ENCODE results near the gene CCL3.
"Not testable (repeated sequence)": the region's sequence is repeated elsewhere in the genome, so short reads cannot be mapped to it uniquely, and the experiment has no call there.

Gene CCL3

DNA sequence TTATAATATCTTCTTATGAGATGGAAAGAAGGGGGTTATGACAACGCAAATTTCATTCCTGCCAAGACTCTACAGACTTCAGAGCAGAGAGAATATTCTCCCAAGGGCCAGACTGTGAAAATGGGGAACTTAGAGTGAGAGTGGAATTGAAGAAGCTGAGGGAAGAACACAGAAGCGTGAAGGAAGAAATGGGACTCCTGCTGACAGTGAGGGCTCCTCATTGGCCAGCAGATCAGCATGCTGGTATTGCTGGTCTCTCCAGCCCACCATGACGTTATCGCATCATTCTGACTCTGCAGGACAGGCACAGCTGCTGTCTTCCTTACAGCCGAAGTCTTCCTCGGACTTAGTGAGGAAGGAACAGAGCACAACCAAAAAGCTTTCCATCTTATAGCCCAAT, 38.0 kb upstream of the CCL3 start:
- TF ChIP-seq, protein P1, sequence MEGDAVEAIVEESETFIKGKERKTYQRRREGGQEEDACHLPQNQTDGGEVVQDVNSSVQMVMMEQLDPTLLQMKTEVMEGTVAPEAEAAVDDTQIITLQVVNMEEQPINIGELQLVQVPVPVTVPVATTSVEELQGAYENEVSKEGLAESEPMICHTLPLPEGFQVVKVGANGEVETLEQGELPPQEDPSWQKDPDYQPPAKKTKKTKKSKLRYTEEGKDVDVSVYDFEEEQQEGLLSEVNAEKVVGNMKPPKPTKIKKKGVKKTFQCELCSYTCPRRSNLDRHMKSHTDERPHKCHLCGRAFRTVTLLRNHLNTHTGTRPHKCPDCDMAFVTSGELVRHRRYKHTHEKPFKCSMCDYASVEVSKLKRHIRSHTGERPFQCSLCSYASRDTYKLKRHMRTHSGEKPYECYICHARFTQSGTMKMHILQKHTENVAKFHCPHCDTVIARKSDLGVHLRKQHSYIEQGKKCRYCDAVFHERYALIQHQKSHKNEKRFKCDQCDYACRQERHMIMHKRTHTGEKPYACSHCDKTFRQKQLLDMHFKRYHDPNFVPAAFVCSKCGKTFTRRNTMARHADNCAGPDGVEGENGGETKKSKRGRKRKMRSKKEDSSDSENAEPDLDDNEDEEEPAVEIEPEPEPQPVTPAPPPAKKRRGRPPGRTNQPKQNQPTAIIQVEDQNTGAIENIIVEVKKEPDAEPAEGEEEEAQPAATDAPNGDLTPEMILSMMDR (IDR thresholded peaks at IDR 0.05; ENCODE audit: low read depth, low read length, missing control alignments): no peak
- no peak for DNase-seq
- H3K27ac ChIP-seq: no peak overlapping the region

DNA sequence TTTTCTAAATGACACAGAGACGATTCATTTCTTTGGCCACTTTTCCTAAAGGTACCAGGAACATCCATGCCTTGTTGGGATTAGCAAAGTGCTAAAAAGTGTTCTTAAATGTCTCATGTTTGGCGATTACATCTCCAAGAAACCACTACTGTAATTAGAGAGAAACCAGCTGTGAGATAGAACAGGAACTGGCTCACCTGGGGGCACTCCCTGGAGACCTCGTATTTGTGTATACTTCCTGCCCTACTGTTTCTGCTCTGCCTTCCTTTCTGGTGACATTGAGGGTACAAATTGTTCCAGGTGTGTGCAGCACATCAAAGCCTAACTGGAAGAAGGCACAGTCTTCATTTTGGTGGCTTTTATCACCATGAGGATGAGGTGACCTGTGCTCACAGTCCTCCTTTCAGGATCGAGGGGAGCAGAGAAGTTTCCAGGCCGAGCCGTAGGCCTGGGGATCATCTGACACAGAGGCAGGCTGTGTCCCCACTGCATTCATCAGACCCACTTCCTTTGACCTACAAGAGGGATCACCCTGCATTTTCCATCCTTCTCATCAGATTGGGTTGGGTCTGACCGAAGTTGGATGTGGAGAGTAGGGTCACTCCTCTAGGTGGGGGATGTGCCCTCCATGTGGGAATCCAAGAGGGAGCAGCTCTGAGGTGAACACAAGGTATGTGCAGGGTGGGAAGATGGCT, 37.4 kb upstream of the CCL3 start:
- Histone ChIP-seq H3K4me3 (ENCODE audit: low read depth, low read length) (no peak overlapping the region), H3K27me3 (replicated peaks) (no peaks in the 10 kb centered on the region), H3K36me3 (replicated peaks) (no peaks in the 10 kb centered on the region), H3K27ac (no peak overlapping the region)
- no peak for DNase-seq
- TF ChIP-seq, protein P1 (IDR thresholded peaks at IDR 0.05; ENCODE audit: low read depth, low read length, missing control alignments): no peak
- in situ Hi-C loops (cut with HindIII; ENCODE audit: low pct_ligation_motif_present, low sequenced_read_pairs): no loop called here

More for the DNA sequence above, 38.0 kb upstream of the CCL3 start:
- H3K36me3 ChIP-seq (replicated peaks): no peaks in the 10 kb centered on the region
- in situ Hi-C loops (cut with HindIII; ENCODE audit: low pct_ligation_motif_present, low sequenced_read_pairs): no loop called here
- H3K27me3 ChIP-seq (replicated peaks): no peaks in the 10 kb centered on the region
- no peak overlapping the region for H3K4me3 ChIP-seq (ENCODE audit: low read depth, low read length)

DNA sequence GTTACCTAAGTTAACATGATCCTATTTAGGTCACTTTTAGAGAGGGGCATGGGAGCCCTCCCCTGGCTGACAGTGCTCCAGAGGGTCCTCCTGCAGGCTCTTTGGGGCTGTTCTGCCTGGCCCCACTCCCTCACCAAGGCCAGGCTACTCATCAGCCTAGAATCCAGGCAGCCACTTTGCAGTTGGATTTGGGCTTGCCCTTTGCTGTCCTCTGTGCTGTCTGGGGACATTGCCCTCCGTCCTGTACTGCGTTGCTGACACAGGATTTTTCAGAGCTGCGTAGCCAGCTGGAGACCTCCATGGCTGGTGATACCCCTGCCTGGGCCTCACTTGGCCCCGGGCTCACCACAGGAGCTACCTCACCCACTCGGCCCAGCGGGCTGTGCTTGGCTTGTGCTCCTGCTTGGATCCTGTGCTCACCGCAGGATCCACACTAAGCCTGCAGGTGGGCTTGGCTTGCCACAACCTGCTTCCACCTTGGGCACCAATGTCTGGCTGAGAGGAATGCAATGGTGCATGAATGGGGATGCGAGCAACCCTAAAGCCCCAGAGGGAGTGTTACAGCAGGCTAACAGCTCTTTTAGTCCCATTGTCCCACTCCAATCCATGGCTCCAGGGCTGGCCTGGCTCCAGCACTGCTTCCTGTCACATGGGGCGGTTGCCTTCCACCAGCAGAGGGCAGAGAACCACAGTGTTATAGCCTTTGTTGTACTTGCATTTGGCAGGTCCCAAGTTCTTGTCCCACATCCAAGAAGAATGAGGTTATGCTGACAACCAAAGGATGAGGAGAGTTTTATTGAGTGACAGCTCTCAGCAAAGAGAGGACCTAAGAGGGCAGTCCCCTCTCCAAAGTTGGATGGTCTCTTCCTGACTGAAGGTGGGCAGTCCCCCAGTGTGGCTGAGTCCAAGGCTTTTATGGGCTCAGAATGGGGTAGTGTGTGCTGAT, 35.2 kb upstream of the CCL3 start:
- H3K4me3 ChIP-seq (ENCODE audit: low read depth, low read length): no peak overlapping the region
- no peak for DNase-seq
- in situ Hi-C loops (cut with HindIII; ENCODE audit: low pct_ligation_motif_present, low sequenced_read_pairs): no loop called here
- TF ChIP-seq, protein P1 (IDR thresholded peaks at IDR 0.05; ENCODE audit: low read depth, low read length, missing control alignments): no peak
- no peaks in the 10 kb centered on the region for H3K27me3 ChIP-seq (replicated peaks)
- H3K27ac ChIP-seq: no peak overlapping the region
- no peaks in the 10 kb centered on the region for H3K36me3 ChIP-seq (replicated peaks)

DNA sequence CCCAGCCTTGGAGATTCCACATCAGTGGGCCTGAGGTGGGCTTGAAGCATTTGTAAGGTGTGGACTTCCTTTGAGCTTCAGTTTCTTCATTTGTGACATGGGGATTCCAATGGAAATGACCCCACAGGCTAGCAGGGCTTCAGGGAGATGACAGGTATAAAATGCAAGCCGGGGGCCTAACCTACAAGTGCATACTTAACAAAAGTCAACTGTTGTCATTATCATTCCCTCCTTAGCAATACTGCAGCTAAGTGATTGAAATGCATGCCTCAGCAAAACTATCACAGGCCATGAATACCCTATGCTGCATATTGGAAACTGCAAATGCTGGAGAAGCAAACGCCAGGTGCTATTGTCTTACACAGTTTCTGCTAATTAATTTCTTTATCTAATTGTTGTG, 33.5 kb upstream of the CCL3 start:
- in situ Hi-C loops (cut with HindIII; ENCODE audit: low pct_ligation_motif_present, low sequenced_read_pairs): no loop called here

DNA sequence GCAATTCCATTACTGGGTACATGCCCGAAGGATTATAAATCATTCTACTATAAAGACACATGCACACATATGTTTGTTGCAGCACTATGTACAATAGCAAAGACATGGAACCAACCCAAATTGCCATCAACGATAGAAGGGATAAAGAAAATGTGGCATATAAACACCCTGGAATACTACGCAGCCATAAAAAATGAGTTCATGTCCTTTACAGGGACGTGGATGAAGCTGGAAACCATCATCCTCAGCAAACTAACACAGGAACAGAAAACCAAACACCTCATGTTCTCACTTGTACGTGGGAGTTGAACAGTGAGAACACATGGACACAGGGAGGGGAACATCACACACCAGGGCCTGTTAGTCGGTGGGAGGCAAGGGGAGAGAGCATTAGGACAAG, 31.2 kb upstream of the CCL3 start:
- DNase-seq; in situ Hi-C loops (cut with HindIII; ENCODE audit: low pct_ligation_motif_present, low sequenced_read_pairs); H3K27ac ChIP-seq; H3K36me3 ChIP-seq (replicated peaks); H3K27me3 ChIP-seq (replicated peaks); H3K4me3 ChIP-seq (ENCODE audit: low read depth, low read length): not testable (repeated sequence)

More for the DNA sequence above, 33.5 kb upstream of the CCL3 start:
- DNase-seq: no peak
- Histone ChIP-seq H3K27me3 (replicated peaks) (no peaks in the 10 kb centered on the region), H3K36me3 (replicated peaks) (no peaks in the 10 kb centered on the region), H3K27ac (no peak overlapping the region), H3K4me3 (ENCODE audit: low read depth, low read length) (no peak overlapping the region)
- TF ChIP-seq, protein P1 (IDR thresholded peaks at IDR 0.05; ENCODE audit: low read depth, low read length, missing control alignments): no peak

DNA sequence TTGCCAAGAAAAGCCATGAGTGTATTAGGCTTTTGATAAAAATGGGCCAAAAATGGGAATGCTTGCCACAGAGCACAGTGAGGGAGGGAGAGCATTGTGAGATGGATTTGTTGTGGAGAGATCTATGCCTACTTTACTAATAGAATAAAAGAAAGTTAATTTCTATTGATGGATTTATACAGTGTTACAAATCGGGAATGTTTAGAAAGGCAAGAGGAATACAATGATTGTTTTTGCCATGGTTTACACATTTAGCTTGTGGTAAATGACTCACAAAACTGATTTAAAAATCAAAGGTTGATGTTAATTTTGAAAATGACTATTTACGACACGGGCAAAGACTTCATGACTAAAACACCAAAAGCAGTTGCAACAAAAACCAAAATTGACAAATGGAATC, 30.3 kb upstream of the CCL3 start:
- no peak for DNase-seq
- TF ChIP-seq, protein P1 (IDR thresholded peaks at IDR 0.05; ENCODE audit: low read depth, low read length, missing control alignments): no peak
- no peak overlapping the region for H3K4me3 ChIP-seq (ENCODE audit: low read depth, low read length)
- in situ Hi-C loops (cut with HindIII; ENCODE audit: low pct_ligation_motif_present, low sequenced_read_pairs): no loop called here
- no peak overlapping the region for H3K27ac ChIP-seq
- no peaks in the 10 kb centered on the region for H3K27me3 ChIP-seq (replicated peaks)
- no peaks in the 10 kb centered on the region for H3K36me3 ChIP-seq (replicated peaks)
